GM10266 (cell line): ENCODE data around the gene KMT2D.

Experiments
- DNase-seq: peaks from one replicate; pipeline ENCODE4 v3.0.0; 2012; ENCODE audit errors: extremely low spot score
- CTCF ChIP-seq: IDR thresholded peaks from 2 replicates; pipeline ENCODE4 v1.5.1; 2012; ENCODE audit warnings: mild to moderate bottlenecking, low read depth; ENCODE audit not compliant: control insufficient read depth, insufficient read depth; ENCODE audit errors: missing control alignments

The KMT2D gene

DNA sequence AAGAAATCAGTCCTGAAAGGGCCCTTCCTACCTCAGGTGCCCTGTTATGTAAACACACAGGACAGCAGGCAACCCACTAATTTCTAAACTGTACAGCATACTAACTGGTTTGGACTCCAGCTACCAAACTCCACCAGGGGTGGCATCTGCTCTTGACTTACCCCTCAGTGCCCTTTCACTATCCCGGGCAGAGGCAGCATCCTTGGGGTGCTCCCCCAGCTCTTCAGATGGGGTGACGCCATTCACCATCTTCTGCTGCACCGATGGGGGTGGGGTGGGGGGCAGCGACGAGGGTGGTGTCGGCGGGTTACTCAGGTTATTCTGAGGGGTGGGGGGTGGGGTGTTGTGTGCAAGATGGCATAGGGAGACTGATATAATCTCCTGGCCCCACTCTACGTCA is 30.5 kb downstream of the KMT2D start:
- no peak for TF ChIP-seq CTCF
- DNase-seq = no peak

DNA sequence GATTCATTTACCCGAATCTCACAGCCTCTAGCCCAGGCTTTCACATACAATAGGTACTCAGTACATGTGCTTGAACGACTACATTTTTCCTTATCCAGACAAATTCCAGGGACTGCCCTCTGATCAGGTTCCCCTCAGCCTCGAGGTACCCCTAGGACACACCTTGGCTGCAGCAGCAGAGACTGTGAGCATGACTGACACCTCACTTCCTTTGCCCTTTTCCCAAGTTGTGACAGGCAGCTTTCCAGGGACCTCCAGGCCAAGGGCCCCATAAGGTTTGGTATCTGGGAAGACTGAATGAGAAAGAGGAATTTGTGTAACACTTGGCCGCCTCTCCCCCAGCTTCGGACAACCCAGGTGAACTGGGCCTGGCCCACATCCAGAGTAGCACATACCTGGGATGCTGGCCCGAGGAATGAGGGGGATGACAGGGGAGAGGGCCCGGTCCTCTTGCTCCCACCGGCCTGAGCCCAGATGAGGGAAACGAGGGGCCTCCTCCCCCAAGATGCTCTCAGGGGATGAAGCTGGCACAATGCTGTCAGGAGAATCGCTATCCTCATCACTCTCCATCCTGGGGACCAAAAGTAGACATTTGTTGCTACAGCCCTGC is 31.8 kb downstream of the KMT2D start:
- TF ChIP-seq CTCF = no peak
- no peak for DNase-seq

DNA sequence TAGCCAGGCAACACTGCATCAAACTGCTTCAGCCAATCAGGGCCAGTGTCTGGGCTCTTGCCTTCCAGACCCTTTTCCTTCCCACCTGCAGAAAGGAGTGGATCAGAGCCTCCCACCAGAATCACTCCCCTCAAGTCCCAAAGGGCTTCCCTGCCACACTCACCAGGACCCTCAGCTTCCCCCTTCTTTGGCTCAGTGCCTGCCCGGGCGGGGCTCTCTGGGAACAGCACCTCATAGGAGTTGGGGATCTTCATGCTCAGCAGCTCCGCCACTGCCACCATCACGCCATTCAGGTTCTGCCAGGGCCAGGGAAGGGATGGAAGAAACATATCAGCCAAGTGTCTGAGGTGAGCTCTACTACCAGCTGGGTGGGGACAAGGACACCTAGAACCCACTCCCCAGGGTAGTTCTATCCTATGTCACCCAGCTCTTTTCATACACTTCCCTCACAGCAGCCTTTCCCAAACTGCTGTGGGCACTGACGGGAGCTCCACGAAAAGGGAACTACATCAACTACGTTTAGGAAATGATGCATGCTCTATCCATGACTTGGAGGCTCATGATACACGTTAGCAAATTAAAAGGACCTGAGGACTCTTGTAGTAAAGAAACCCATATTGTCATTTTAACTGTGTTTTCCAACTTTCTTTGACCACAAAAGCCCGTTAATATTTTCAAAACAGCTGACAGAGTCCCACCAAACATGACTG is 32.6 kb downstream of the KMT2D start:
- DNase-seq = no peak
- no peak for TF ChIP-seq CTCF

GRCh38 chr12:49026678-49027480 is 33.7 kb downstream of the KMT2D start:
- TF ChIP-seq CTCF = no peak

GRCh38 chr12:49026101-49026500 is 34.5 kb downstream of the KMT2D start:
- no peak for TF ChIP-seq CTCF
- no peak for DNase-seq

More at GRCh38 chr12:49026678-49027480, 33.7 kb downstream of the KMT2D start:
- no peak for DNase-seq

GRCh38 chr12:49025463-49025862 is 35.1 kb downstream of the KMT2D start:
- no peak for DNase-seq
- TF ChIP-seq CTCF = no peak

DNA sequence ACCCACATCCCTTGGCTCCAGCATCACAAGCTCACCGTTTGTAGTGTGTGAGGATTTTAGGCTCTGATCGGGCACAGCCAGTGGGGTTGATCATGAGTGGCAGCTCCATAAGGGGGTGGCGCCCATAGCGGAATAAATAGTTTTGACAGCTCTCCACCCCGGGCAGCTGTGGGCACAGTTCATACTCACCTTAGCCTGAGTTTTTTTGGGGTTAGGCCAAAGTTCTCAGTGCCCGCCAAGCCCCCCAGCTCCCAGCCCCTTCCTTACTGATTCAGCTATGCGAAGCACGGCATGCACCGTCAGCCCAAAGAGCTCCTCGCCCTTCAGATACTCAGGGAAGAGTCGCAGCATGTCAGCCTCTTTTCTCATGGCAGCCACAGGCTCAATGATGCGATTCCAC is 36.1 kb downstream of the KMT2D start:
- TF ChIP-seq CTCF = no peak
- no peak for DNase-seq
